ENCODE results near the gene B4GALT2. TPM values are rescaled to one million over a fixed set of nuclear protein-coding genes. Genes with fewer than 3 reads are reported as not detected.

The B4GALT2 gene
- total and polyA plus RNA-seq, 9 of the 15 experiments (the other 6 are each of a cell fraction or from before 2014, with no cell fraction given): 1.3 to 86.8 (median 43.8) TPM

DNA sequence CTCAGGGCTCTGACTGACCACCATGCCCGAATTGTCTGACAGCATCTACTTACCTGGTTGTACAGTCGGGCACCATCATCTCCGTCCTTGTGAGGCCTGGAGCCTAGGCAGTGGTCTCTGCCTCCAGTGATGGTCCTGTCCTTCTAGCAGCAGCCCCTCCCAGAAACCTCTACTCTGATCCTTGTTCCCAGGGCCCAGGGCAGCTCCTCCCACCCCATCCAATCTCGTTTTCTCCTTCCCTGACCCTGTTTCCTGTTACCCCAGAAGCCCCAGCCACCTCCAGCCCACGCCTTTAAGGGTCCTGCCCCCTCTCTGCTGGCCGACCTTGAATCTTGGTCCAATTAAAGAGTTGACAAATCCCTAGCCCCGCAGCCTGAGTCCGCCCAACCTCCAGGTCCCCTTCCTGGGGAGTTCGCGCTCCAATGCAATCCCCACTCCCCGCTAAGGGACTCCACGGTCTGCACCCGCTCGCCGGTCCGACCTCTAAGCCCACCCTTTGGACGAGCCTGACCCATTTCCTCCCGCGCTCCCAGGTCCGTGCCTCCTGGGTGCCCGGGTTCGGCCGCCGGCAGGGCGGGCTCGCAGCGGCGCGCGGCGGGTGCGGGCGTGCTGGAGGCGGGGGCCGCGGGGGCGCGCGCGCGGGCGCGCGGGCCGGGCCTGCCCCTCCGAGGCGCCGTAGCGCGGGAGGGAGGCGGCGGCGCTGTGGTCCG, at the start of gene B4GALT2 (continued):
- TF ChIP-seq ZFPM2 (CRISPR knock-in tag; IDR thresholded peaks at IDR 0.05) (no peak), POU5F1 (IDR thresholded peaks at IDR 0.05; ENCODE audit: borderline replicate concordance, low read depth, low read length, partially characterized antibody) (no peak), FOXK1 (CRISPR knock-in tag; IDR thresholded peaks at IDR 0.05; ENCODE audit: borderline replicate concordance) (no peak), ZNF778 (CRISPR knock-in tag; IDR thresholded peaks at IDR 0.05) (no peak), SAFB2 (IDR thresholded peaks at IDR 0.05; ENCODE audit: borderline replicate concordance, low read depth, low read length, severe bottlenecking) (no peak), MCM5 (IDR thresholded peaks at IDR 0.05; ENCODE audit: low read depth) (no peak), PHB2 (IDR thresholded peaks at IDR 0.05; ENCODE audit: low read depth) (no peak), ZNF3 (CRISPR knock-in tag; IDR thresholded peaks at IDR 0.05) (no peak), ZNF561 (CRISPR knock-in tag; conservative IDR thresholded peaks at IDR 0.05) (no peak), ZFP1 (CRISPR knock-in tag; IDR thresholded peaks at IDR 0.05) (no peak), HOXB6 (CRISPR knock-in tag; IDR thresholded peaks at IDR 0.05; ENCODE audit: borderline replicate concordance) (no peak), ZZZ3 (IDR thresholded peaks at IDR 0.05) (no peak), MBD2 (IDR thresholded peaks at IDR 0.05; ENCODE audit: borderline replicate concordance, low read depth) (0 out of 2 replicates have a peak, but pooled peaks have one; percentile 40), ZHX1 (conservative IDR thresholded peaks at IDR 0.05; ENCODE audit: low read length) (no peak), PTTG1 (tag; IDR thresholded peaks at IDR 0.05; ENCODE audit: low read depth) (no peak)
- TF ChIP-seq, protein P1, sequence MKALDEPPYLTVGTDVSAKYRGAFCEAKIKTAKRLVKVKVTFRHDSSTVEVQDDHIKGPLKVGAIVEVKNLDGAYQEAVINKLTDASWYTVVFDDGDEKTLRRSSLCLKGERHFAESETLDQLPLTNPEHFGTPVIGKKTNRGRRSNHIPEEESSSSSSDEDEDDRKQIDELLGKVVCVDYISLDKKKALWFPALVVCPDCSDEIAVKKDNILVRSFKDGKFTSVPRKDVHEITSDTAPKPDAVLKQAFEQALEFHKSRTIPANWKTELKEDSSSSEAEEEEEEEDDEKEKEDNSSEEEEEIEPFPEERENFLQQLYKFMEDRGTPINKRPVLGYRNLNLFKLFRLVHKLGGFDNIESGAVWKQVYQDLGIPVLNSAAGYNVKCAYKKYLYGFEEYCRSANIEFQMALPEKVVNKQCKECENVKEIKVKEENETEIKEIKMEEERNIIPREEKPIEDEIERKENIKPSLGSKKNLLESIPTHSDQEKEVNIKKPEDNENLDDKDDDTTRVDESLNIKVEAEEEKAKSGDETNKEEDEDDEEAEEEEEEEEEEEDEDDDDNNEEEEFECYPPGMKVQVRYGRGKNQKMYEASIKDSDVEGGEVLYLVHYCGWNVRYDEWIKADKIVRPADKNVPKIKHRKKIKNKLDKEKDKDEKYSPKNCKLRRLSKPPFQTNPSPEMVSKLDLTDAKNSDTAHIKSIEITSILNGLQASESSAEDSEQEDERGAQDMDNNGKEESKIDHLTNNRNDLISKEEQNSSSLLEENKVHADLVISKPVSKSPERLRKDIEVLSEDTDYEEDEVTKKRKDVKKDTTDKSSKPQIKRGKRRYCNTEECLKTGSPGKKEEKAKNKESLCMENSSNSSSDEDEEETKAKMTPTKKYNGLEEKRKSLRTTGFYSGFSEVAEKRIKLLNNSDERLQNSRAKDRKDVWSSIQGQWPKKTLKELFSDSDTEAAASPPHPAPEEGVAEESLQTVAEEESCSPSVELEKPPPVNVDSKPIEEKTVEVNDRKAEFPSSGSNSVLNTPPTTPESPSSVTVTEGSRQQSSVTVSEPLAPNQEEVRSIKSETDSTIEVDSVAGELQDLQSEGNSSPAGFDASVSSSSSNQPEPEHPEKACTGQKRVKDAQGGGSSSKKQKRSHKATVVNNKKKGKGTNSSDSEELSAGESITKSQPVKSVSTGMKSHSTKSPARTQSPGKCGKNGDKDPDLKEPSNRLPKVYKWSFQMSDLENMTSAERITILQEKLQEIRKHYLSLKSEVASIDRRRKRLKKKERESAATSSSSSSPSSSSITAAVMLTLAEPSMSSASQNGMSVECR (CRISPR knock-in tag; IDR thresholded peaks at IDR 0.05): no peak
- TF ChIP-seq, protein P2, sequence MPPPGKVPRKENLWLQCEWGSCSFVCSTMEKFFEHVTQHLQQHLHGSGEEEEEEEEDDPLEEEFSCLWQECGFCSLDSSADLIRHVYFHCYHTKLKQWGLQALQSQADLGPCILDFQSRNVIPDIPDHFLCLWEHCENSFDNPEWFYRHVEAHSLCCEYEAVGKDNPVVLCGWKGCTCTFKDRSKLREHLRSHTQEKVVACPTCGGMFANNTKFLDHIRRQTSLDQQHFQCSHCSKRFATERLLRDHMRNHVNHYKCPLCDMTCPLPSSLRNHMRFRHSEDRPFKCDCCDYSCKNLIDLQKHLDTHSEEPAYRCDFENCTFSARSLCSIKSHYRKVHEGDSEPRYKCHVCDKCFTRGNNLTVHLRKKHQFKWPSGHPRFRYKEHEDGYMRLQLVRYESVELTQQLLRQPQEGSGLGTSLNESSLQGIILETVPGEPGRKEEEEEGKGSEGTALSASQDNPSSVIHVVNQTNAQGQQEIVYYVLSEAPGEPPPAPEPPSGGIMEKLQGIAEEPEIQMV (tag; conservative IDR thresholded peaks at IDR 0.05; ENCODE audit: low read depth): no peak

Measured in K562 (cell line).